GM12878 (cell line): ENCODE data around the gene OR2T3. TPM values are rescaled to one million over a fixed set of nuclear protein-coding genes. Genes with fewer than 3 reads are reported as not detected.
"Not testable (repeated sequence)": the region's sequence is repeated elsewhere in the genome, so short reads cannot be mapped to it uniquely, and the experiment has no call there.

Experiments
- ATAC-seq: fragments of 200-7000 bp; cut with Tn5 transposase; 3 replicates; pipeline ENCODE4 v1.9.1; 2020; ENCODE audit warnings: mild to moderate bottlenecking, moderate library complexity
- BruUV-seq: library from RNA; stranded (reverse); fragments of 400-500 nt; replicated peaks from 2 replicates; lab custom pipeline; 2021; lab: Mats Ljungman, UMichigan
- CTCF ChIA-PET: fragments of 300-600 bp; sonication (Branson Sonifier 250); formaldehyde crosslinking; extraction: SDS; loops from one replicate; lab custom pipeline; 2021; ENCODE audit warnings: inconsistent platforms; lab: Yijun Ruan, JAX
- POLR2A ChIA-PET: fragments of 350-600 bp; formaldehyde crosslinking; extraction: SDS; loops from one replicate; lab custom pipeline; 2021; ENCODE audit warnings: inconsistent platforms; lab: Charles Lee
- RAD21 ChIA-PET: fragments of 300-600 bp; sonication (Branson Sonifier 250); formaldehyde crosslinking; loops from one replicate; lab custom pipeline; 2023; ENCODE audit warnings: antibody characterized with exemption; ENCODE audit not compliant: unreplicated experiment; lab: Charles Lee
- SMC1A ChIA-PET: fragments of 300-600 bp; sonication (Branson Sonifier 250); formaldehyde crosslinking; loops from one replicate; lab custom pipeline; 2023; ENCODE audit not compliant: unreplicated experiment, uncharacterized antibody; lab: Charles Lee
- DNase-seq: peaks from one replicate; pipeline ENCODE4 v3.0.0-alpha.2; 2011; ENCODE audit warnings: low read depth, low spot score
- FAIRE-seq: peaks from 3 replicates; lab custom pipeline; 2011; peaks lifted over from hg19 to GRCh38; lab: Jason Lieb, UNC
- H2AFZ ChIP-seq: 2 replicates; pipeline ENCODE4 v1.6.0; 2011; ENCODE audit warnings: low read depth, low read length, control low read depth; ENCODE audit not compliant: control insufficient read depth
- H3K27ac ChIP-seq: 2 replicates; pipeline ENCODE4 v1.5.1; 2011; ENCODE audit warnings: control low read depth; ENCODE audit not compliant: control insufficient read depth, insufficient read depth
- H3K27me3 ChIP-seq, 2 experiments: replicated peaks in 1 of 2; 2 replicates each; pipeline versions ENCODE4 v1.6.0 to v1.6.1; 2011; ENCODE audit warnings: low read length in 1 of 2; ENCODE audit not compliant: control insufficient read depth in 2 of 2, insufficient read depth in 2 of 2
- H3K36me3 ChIP-seq, 2 experiments: 2 replicates each; pipeline ENCODE4 v1.5.1; 2011; ENCODE audit warnings: low read length in 1 of 2; ENCODE audit not compliant: control insufficient read depth in 2 of 2, insufficient read depth in 2 of 2
- H3K4me1 ChIP-seq: 2 replicates; pipeline ENCODE4 v1.6.1; 2011; ENCODE audit warnings: mild to moderate bottlenecking, low read length, moderate library complexity, mixed read lengths; ENCODE audit not compliant: control insufficient read depth, insufficient read depth
- H3K4me2 ChIP-seq: 2 replicates; pipeline ENCODE4 v1.6.0; 2011; ENCODE audit warnings: control low read depth; ENCODE audit not compliant: control insufficient read depth, insufficient read depth
- H3K4me3 ChIP-seq: fragments of 200-600 bp; sonication (generic); 2 replicates; pipeline ENCODE4 v1.5.1; 2016
- H3K79me2 ChIP-seq: 2 replicates; pipeline ENCODE4 v1.6.0; 2011; ENCODE audit warnings: low read length; ENCODE audit not compliant: control insufficient read depth, insufficient read depth
- H3K9ac ChIP-seq: 2 replicates; pipeline ENCODE4 v1.8.0; 2011; ENCODE audit warnings: low read length, control low read depth, mixed read lengths; ENCODE audit not compliant: control insufficient read depth, insufficient read depth
- H3K9me3 ChIP-seq: replicated peaks from 3 replicates; pipeline ENCODE4 v1.5.1; 2011; ENCODE audit warnings: mild to moderate bottlenecking, low read length; ENCODE audit not compliant: control insufficient read depth, insufficient read depth
- H4K20me1 ChIP-seq: 2 replicates; pipeline ENCODE4 v1.6.0; 2011; ENCODE audit not compliant: control insufficient read depth, insufficient read depth
- RELB ChIP-seq: fragments of 450-650 bp; IDR thresholded peaks from 2 replicates; pipeline ENCODE4 v1.6.1; 2017; ENCODE audit warnings: low read depth, mild to moderate bottlenecking, moderate library complexity
- WGBS: methylation state at CpG from one replicate; pipeline ENCODE4 v1.1.6; 2016; ENCODE audit warnings: low lambda C conversion rate; ENCODE audit not compliant: insufficient replicate concordance, insufficient coverage; ENCODE audit errors: missing lambda C conversion rate; 5-methylcytosine and 5-hydroxymethylcytosine counted together
- in situ Hi-C: fragments of 300-500 bp; cut with MboI; formaldehyde crosslinking; loops from 9 replicates; pipeline ENCODE4 v1.14.3; 2018; ENCODE audit warnings: mixed read lengths
- intact Hi-C: fragments of 100-400 bp; cut with micrococcal nuclease; formaldehyde crosslinking; loops from one replicate; pipeline ENCODE4 v1.14.2; 2022; ENCODE audit not compliant: unreplicated experiment
- polyA plus RNA-seq, 11 experiments: library from polyadenylated mRNA; depleted of rRNA in 4 of 11; unstranded in 6 of 11; stranded (reverse) in 5 of 11; fragments of >200 nt; fragmentation: Nextera tagmentation in 4 of 11; fragmentation: Illumina TruSeq in 1 of 11; extraction: Ambion mirVana in 4 of 11; extraction: Trizol in 1 of 11; gene quantifications; 1 replicate in 1 of 11; 2 replicates in 10 of 11; pipeline versions ENCODE4 v1.2.1 to v1.2.3, GENCODE V29; 2011 to 2016; ENCODE audit warnings: inconsistent platforms in 2 of 11, missing spikeins in 2 of 11, low read depth in 1 of 11
- total RNA-seq, 4 experiments: library from RNA; depleted of rRNA in 3 of 4; stranded (reverse); fragments of >200 nt in 3 of 4; fragmentation: Illumina TruSeq in 1 of 4; extraction: Trizol in 1 of 4; gene quantifications; 2 replicates each; pipeline versions ENCODE4 v1.2.1 to v1.2.3, GENCODE V29; 2013 to 2021

Gene OR2T3
- total and polyA plus RNA-seq, 10 of the 15 experiments (the other 5 are each of a cell fraction or from before 2014, with no cell fraction given) = 2.0 to 23.3 (median 7.2) TPM

- 0 out of 2 replicates have a peak, but pooled peaks have one; percentile 11 for TF ChIP-seq RELB
- TF ChIP-seq, all 136 proteins: peak for 13; not testable (repeated sequence) for 123
Measured at GRCh38 chr1:248481686-248482579, 8.8 kb downstream of the OR2T3 start (continued).

DNA sequence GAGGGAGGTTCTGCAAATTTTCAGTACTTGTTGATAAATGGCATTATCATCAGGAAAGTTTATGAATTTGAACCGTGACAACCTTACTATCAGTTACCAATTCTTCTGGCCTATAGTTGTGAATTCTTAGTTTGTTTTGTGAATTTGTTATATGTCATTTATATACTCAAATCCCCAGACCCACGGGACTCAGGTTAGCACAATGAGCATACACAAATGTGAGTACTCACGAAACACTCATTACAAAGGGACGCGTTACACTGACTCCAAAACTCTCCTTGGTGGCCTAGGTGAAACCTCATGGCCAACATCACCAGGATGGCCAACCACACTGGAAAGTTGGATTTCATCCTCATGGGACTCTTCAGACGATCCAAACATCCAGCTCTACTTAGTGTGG is 15.1 kb downstream of the OR2T3 start, which contains the start of gene OR2T5:
TSS of gene OR2T5 (plus strand) at position 301 of the 400 bp plus-strand sequence. CDS start at position 301, 0 bp downstream.
- H3K4me1 ChIP-seq, RAD21 ChIA-PET, POLR2A ChIA-PET, intact Hi-C loops, H3K36me3 ChIP-seq, H4K20me1 ChIP-seq, H3K9ac ChIP-seq, FAIRE-seq, in situ Hi-C loops, H2AFZ ChIP-seq, DNase-seq, H3K4me3 ChIP-seq, SMC1A ChIA-PET, CTCF ChIA-PET, H3K27me3 ChIP-seq, BruUV-seq, H3K27ac ChIP-seq, H3K4me2 ChIP-seq, ATAC-seq, H3K79me2 ChIP-seq, H3K9me3 ChIP-seq: not testable (repeated sequence)
- WGBS = 72% methylated on average over 5 of the region's 6 CpGs

DNA sequence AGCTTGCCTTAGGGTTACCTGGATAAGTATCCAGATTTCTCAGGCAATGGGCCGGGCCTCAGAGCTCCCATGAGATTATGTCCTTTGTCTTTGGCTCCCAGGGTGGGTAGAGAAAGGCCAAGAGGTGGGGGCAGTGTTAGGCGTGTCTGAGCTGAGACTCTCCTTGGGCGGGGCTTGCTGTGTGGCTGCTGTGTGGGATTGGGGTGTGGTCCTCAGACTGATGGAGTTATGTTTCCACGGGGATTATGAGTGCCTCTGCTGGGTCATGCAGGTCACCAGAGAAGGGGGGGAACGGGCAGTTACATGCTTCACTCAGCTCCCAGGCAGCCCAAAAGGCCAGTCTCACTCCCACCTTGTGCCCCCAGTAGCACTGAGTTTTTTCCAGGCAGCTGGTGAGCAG is 23.5 kb downstream of the OR2T3 start:
- H3K27ac ChIP-seq, H3K9ac ChIP-seq, H4K20me1 ChIP-seq, intact Hi-C loops, DNase-seq, H3K4me3 ChIP-seq, BruUV-seq, FAIRE-seq, CTCF ChIA-PET, H3K27me3 ChIP-seq, POLR2A ChIA-PET, RAD21 ChIA-PET, H3K9me3 ChIP-seq, H3K4me1 ChIP-seq, H2AFZ ChIP-seq, H3K36me3 ChIP-seq, H3K4me2 ChIP-seq, H3K79me2 ChIP-seq, SMC1A ChIA-PET, ATAC-seq, in situ Hi-C loops: not testable (repeated sequence)
- WGBS = no CpG with 5 or more reads among the region's 5 CpGs

DNA sequence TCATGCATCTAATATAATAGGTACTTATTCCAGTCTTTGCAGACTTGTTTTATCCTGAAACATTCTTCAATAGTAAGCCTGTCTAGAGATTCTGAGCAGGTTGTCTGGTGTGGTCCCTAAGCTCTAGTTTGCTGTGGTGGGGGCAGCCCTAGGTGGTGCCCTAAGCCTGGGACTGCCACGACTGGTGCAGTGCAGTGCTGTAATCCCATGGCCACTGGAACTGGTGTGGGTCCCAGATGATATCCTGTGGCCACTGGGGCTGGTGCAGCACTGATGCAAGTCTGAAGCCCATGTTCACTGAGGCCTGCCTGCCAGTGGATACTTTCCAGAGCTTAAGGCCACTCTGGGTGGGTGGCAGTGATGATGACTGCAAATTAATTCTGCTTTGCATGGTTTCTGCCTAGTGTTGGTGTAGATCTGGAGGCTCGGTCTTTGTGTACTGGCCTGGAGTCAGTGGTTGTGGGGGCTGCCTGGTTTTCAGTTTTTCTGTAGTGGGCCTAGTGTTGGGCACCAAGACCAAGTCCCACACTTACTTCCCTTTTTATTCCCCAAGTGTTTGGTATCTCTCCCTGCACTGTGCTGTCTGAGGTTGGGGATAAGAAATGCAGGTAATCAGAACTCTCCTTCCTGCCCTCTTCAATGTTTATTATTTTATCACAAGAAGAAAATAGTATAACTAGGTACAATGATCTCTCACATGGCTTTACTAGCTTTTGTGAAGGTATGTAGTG is 27.3 kb downstream of the OR2T3 start:
- H3K9ac ChIP-seq, FAIRE-seq, POLR2A ChIA-PET, H3K9me3 ChIP-seq, DNase-seq, H3K4me3 ChIP-seq, BruUV-seq, H3K79me2 ChIP-seq, SMC1A ChIA-PET, H3K27me3 ChIP-seq, H4K20me1 ChIP-seq, H3K36me3 ChIP-seq, H3K27ac ChIP-seq, CTCF ChIA-PET, RAD21 ChIA-PET, intact Hi-C loops, H2AFZ ChIP-seq, H3K4me1 ChIP-seq, in situ Hi-C loops, H3K4me2 ChIP-seq: not testable (repeated sequence)
- 66% methylated on average over 1 of the region's 2 CpGs for WGBS
- peak; percentile 65 for ATAC-seq
